ENCODE results near the gene P3H4.
A peak's percentile ranks its signal among the peaks of the same experiment; 100 is the strongest.
"Not testable (repeated sequence)": the region's sequence is repeated elsewhere in the genome, so short reads cannot be mapped to it uniquely, and the experiment has no call there.

P3H4 gene

GRCh38 chr17:41837761-41838538 is 26.2 kb upstream of the P3H4 start, which contains the start of gene KLHL10:
TSS of gene KLHL10 (plus strand) at chr17:41837825. CDS start at chr17:41837933, 108 bp downstream.
- DNase-seq (ENCODE audit: low read depth): peak; percentile 6
- H3K4me3 ChIP-seq (ENCODE audit: low read depth, low read length): no peak within 1 kb of the TSS
- TF ChIP-seq, protein P1, sequence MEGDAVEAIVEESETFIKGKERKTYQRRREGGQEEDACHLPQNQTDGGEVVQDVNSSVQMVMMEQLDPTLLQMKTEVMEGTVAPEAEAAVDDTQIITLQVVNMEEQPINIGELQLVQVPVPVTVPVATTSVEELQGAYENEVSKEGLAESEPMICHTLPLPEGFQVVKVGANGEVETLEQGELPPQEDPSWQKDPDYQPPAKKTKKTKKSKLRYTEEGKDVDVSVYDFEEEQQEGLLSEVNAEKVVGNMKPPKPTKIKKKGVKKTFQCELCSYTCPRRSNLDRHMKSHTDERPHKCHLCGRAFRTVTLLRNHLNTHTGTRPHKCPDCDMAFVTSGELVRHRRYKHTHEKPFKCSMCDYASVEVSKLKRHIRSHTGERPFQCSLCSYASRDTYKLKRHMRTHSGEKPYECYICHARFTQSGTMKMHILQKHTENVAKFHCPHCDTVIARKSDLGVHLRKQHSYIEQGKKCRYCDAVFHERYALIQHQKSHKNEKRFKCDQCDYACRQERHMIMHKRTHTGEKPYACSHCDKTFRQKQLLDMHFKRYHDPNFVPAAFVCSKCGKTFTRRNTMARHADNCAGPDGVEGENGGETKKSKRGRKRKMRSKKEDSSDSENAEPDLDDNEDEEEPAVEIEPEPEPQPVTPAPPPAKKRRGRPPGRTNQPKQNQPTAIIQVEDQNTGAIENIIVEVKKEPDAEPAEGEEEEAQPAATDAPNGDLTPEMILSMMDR (conservative IDR thresholded peaks at IDR 0.05; ENCODE audit: low read depth, low read length): no peak

- TF ChIP-seq, protein P1 (conservative IDR thresholded peaks at IDR 0.05; ENCODE audit: low read depth, low read length): no peak
- DNase-seq (ENCODE audit: low read depth): no peak
- peak overlapping the region; percentile 78 for H3K4me3 ChIP-seq (ENCODE audit: low read depth, low read length)
These were observed 24.9 kb upstream of the P3H4 start for GRCh38 chr17:41836550-41837196.

- TF ChIP-seq, protein P1 (conservative IDR thresholded peaks at IDR 0.05; ENCODE audit: low read depth, low read length): no peak
- peak; percentile 13 for DNase-seq (ENCODE audit: low read depth)
- peak within 1 kb of the TSS; percentile 78 for H3K4me3 ChIP-seq (ENCODE audit: low read depth, low read length)
These were observed 24.2 kb upstream of the P3H4 start, which contains the start of gene NT5C3B for GRCh38 chr17:41835800-41836549. TSS of gene NT5C3B (minus strand) at chr17:41836232. CDS start at chr17:41836193, 39 bp downstream.

GRCh38 chr17:41835214-41835799 is 23.6 kb upstream of the P3H4 start:
- TF ChIP-seq, protein P1 (conservative IDR thresholded peaks at IDR 0.05; ENCODE audit: low read depth, low read length): no peak
- peak overlapping the region; percentile 78 for H3K4me3 ChIP-seq (ENCODE audit: low read depth, low read length)
- DNase-seq (ENCODE audit: low read depth): no peak

GRCh38 chr17:41829961-41830360 is 18.2 kb upstream of the P3H4 start:
- not testable (repeated sequence) for DNase-seq (ENCODE audit: low read depth); H3K4me3 ChIP-seq (ENCODE audit: low read depth, low read length)

GRCh38 chr17:41825175-41825845 is 13.6 kb upstream of the P3H4 start:
- DNase-seq (ENCODE audit: low read depth): no peak
- no peak overlapping the region for H3K4me3 ChIP-seq (ENCODE audit: low read depth, low read length)

More at GRCh38 chr17:41825175-41825845, 13.6 kb upstream of the P3H4 start:
- TF ChIP-seq, protein P1 (conservative IDR thresholded peaks at IDR 0.05; ENCODE audit: low read depth, low read length): no peak
